PFSK-1 (cell line): Measurements from ENCODE around the gene MRPL50.

Experiments used
- FOXP2 ChIP-seq: optimal IDR thresholded peaks from 2 replicates; pipeline ENCODE3; 2011; ENCODE audit warnings: borderline replicate concordance, control low read depth, inconsistent platforms; ENCODE audit not compliant: insufficient read depth; ENCODE audit errors: extremely low read length, extremely low read depth
- POLR2AphosphoS5 ChIP-seq: IDR thresholded peaks from 2 replicates; pipeline ENCODE4 v1.6.1; 2012; ENCODE audit warnings: low read depth, mild to moderate bottlenecking, control low read depth, low read length, moderate library complexity
- REST ChIP-seq, 2 experiments: IDR thresholded peaks; 2 replicates each; pipeline versions ENCODE4 v1.6.1 to v1.8.0; 2011 to 2012; ENCODE audit warnings: low read depth in 2 of 2, low read length in 2 of 2, control low read depth in 1 of 2, inconsistent platforms in 1 of 2, mild to moderate bottlenecking in 1 of 2, moderate library complexity in 1 of 2; ENCODE audit not compliant: insufficient read depth in 1 of 2
- SIN3A ChIP-seq: IDR thresholded peaks from 2 replicates; pipeline ENCODE4 v1.6.1; 2012; ENCODE audit warnings: mild to moderate bottlenecking, low read length, moderate library complexity, borderline replicate concordance; ENCODE audit not compliant: insufficient read depth
- TAF1 ChIP-seq: IDR thresholded peaks from 2 replicates; pipeline ENCODE4 v1.6.1; 2012; ENCODE audit warnings: low read length, control low read depth, borderline replicate concordance; ENCODE audit not compliant: insufficient read depth

MRPL50 gene

GRCh38 chr9:101371813-101372212, 26.6 kb downstream of the MRPL50 start:
- TF ChIP-seq FOXP2 (no peak), SIN3A (no peak), POLR2AphosphoS5 (no peak), REST (IDR thresholded peaks at IDR 0.05; ENCODE audit: insufficient read depth in 1 of 2, low read depth in 2 of 2, low read length in 2 of 2) (no peak), TAF1 (no peak)

- no peak for TF ChIP-seq POLR2AphosphoS5
- TF ChIP-seq SIN3A, result no peak
- TF ChIP-seq TAF1, result no peak
- TF ChIP-seq REST (IDR thresholded peaks at IDR 0.05; ENCODE audit: insufficient read depth in 1 of 2, low read depth in 2 of 2, low read length in 2 of 2), result no peak
- no peak for TF ChIP-seq FOXP2
Observed at GRCh38 chr9:101369884-101370531, 28.4 kb downstream of the MRPL50 start.

DNA sequence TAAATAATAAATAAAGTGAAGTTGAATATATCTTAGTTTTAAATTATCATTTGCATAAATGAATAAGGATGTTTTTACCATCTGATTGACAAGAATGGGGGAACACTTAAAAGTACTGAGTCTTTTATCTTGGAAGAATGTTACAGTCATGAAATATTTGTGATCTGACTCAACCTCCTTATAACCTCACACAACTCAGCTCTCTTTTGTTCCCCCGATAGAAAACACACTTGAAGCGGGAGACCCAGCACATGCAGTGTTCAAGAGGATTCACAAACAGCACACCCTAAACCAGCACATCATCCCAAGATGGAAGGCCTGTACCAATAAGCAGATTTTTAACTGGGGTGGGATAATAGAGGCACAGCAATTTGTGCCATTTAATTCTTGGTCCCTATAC, 29.1 kb downstream of the MRPL50 start:
- TF ChIP-seq SIN3A, result no peak
- no peak for TF ChIP-seq REST (IDR thresholded peaks at IDR 0.05; ENCODE audit: insufficient read depth in 1 of 2, low read depth in 2 of 2, low read length in 2 of 2)

- no peak for TF ChIP-seq FOXP2
Observed at GRCh38 chr9:101367323-101367722, 31.1 kb downstream of the MRPL50 start.

GRCh38 chr9:101366038-101366756, 32.2 kb downstream of the MRPL50 start:
- TF ChIP-seq REST (IDR thresholded peaks at IDR 0.05; ENCODE audit: insufficient read depth in 1 of 2, low read depth in 2 of 2, low read length in 2 of 2), result no peak
- TF ChIP-seq SIN3A, result no peak
- no peak for TF ChIP-seq TAF1
- TF ChIP-seq FOXP2, result no peak
- no peak for TF ChIP-seq POLR2AphosphoS5
